ENCODE results near the gene NCSTN. TPM values are rescaled to one million over a fixed set of nuclear protein-coding genes. Genes with fewer than 3 reads are reported as not detected.

The NCSTN gene
- total RNA-seq, 1 experiment from 2014 or later = 89.5 TPM

- H3K27me3 ChIP-seq (replicated peaks; ENCODE audit: control insufficient read depth, insufficient read depth, low read length) = no peaks in the 10 kb centered on the region
- H3K9me3 ChIP-seq = no peaks in the 10 kb centered on the region
- no peak overlapping the region for H3K4me3 ChIP-seq (ENCODE audit: low read depth, low read length)
- Mint-ChIP-seq H3K4me1 (ENCODE audit: low read depth, unreplicated experiment) (peaks cover 10% of the 10 kb centered on the region), H3K36me3 (ENCODE audit: insufficient read depth, unreplicated experiment) (peaks cover 46% of the 10 kb centered on the region), H3K9me3 (ENCODE audit: unreplicated experiment) (no peaks in the 10 kb centered on the region), H3K4me3 (ENCODE audit: unreplicated experiment) (no peak overlapping the region), H3K27ac (ENCODE audit: unreplicated experiment) (peak overlapping the region; percentile 11), H3K27me3 (ENCODE audit: insufficient read depth, unreplicated experiment) (no peaks in the 10 kb centered on the region)
- peaks cover 5% of the 10 kb centered on the region; the same call in 1 of the 2 replicates for H3K4me1 ChIP-seq
- DNase-seq = no peak
- peaks cover 6% of the 10 kb centered on the region; the same call in 1 of the 2 replicates for H3K36me3 ChIP-seq (ENCODE audit: control insufficient read depth, insufficient read depth, low read length)
- no peak for TF ChIP-seq CTCF (IDR thresholded peaks at IDR 0.05; ENCODE audit: insufficient read depth in 1 of 2, low read depth in 1 of 2, low read length in 1 of 2, severe bottlenecking in 1 of 2, unreplicated experiment in 1 of 2)
- POLR2A ChIA-PET = no interaction called here
- CTCF ChIA-PET = no interaction called here
- intact Hi-C loops (cut with micrococcal nuclease; ENCODE audit: unreplicated experiment) = no loop called here
- no TSS peak for BruUV-seq (replicated peaks)
These were observed 14.9 kb downstream of the NCSTN start for GRCh38 chr1:160358073-160358472.

- CTCF ChIA-PET = interaction anchor here (0.6 to 0.7 kb wide), 2 partner anchors 17 to 18 kb away, joined by 3 to 4 read pairs; no protein-coding TSS in a partner anchor
- intact Hi-C loops (cut with micrococcal nuclease; ENCODE audit: unreplicated experiment) = no loop called here
- no peak for DNase-seq
- no peaks in the 10 kb centered on the region for H3K9me3 ChIP-seq
- 0 out of 2 replicates have a peak, but pooled peaks cover 2% of the 10 kb centered on the region for H3K36me3 ChIP-seq (ENCODE audit: control insufficient read depth, insufficient read depth, low read length)
- TF ChIP-seq CTCF (IDR thresholded peaks at IDR 0.05; ENCODE audit: insufficient read depth in 1 of 2, low read depth in 1 of 2, low read length in 1 of 2, severe bottlenecking in 1 of 2, unreplicated experiment in 1 of 2) = no peak
- H3K27me3 ChIP-seq (replicated peaks; ENCODE audit: control insufficient read depth, insufficient read depth, low read length) = no peaks in the 10 kb centered on the region
- Mint-ChIP-seq H3K4me1 (ENCODE audit: low read depth, unreplicated experiment) (peaks cover 10% of the 10 kb centered on the region), H3K4me3 (ENCODE audit: unreplicated experiment) (no peak overlapping the region), H3K27me3 (ENCODE audit: insufficient read depth, unreplicated experiment) (no peaks in the 10 kb centered on the region), H3K36me3 (ENCODE audit: insufficient read depth, unreplicated experiment) (peaks cover 37% of the 10 kb centered on the region), H3K27ac (ENCODE audit: unreplicated experiment) (no peak overlapping the region), H3K9me3 (ENCODE audit: unreplicated experiment) (no peaks in the 10 kb centered on the region)
- POLR2A ChIA-PET = no interaction called here
- BruUV-seq (replicated peaks) = no TSS peak
- no peak overlapping the region for H3K4me3 ChIP-seq (ENCODE audit: low read depth, low read length)
- H3K4me1 ChIP-seq = peaks cover 5% of the 10 kb centered on the region; the same call in 1 of the 2 replicates
These were observed 16.5 kb downstream of the NCSTN start for GRCh38 chr1:160359559-160360226.

- ChIA-PET POLR2A (no interaction called here), CTCF (interaction anchor here (0.7 kb wide), 1 partner anchor 17 kb away, joined by 4 read pairs; no protein-coding TSS in a partner anchor)
- no peaks in the 10 kb centered on the region for H3K9me3 Mint-ChIP-seq (ENCODE audit: unreplicated experiment)
- no TSS peak for BruUV-seq (replicated peaks)
- H3K27ac Mint-ChIP-seq (ENCODE audit: unreplicated experiment) = no peak overlapping the region
- H3K4me3 Mint-ChIP-seq (ENCODE audit: unreplicated experiment) = no peak overlapping the region
- no peak for TF ChIP-seq CTCF (IDR thresholded peaks at IDR 0.05; ENCODE audit: insufficient read depth in 1 of 2, low read depth in 1 of 2, low read length in 1 of 2, severe bottlenecking in 1 of 2, unreplicated experiment in 1 of 2)
- H3K36me3 Mint-ChIP-seq (ENCODE audit: insufficient read depth, unreplicated experiment) = peaks cover 37% of the 10 kb centered on the region
- Histone ChIP-seq H3K36me3 (ENCODE audit: control insufficient read depth, insufficient read depth, low read length) (no peaks in the 10 kb centered on the region), H3K4me3 (ENCODE audit: low read depth, low read length) (no peak overlapping the region), H3K9me3 (no peaks in the 10 kb centered on the region), H3K27me3 (replicated peaks; ENCODE audit: control insufficient read depth, insufficient read depth, low read length) (no peaks in the 10 kb centered on the region), H3K4me1 (peaks cover 5% of the 10 kb centered on the region; the same call in 1 of the 2 replicates)
- DNase-seq = no peak
- no peaks in the 10 kb centered on the region for H3K27me3 Mint-ChIP-seq (ENCODE audit: insufficient read depth, unreplicated experiment)
- peaks cover 10% of the 10 kb centered on the region for H3K4me1 Mint-ChIP-seq (ENCODE audit: low read depth, unreplicated experiment)
- intact Hi-C loops (cut with micrococcal nuclease; ENCODE audit: unreplicated experiment) = no loop called here
These were observed 17.1 kb downstream of the NCSTN start for GRCh38 chr1:160360227-160360695.
